Measurements from ENCODE around the gene AVPR2.

GRCh38 chrX:153873282-153874084 is 31.0 kb upstream of the AVPR2 start:
- TF ChIP-seq EP300 (IDR thresholded peaks at IDR 0.05) = no peak
- no peak for TF ChIP-seq CTCF (IDR thresholded peaks at IDR 0.05)
- TF ChIP-seq POLR2A (IDR thresholded peaks at IDR 0.05) = no peak
